Choroid plexus epithelial cell (primary cell): ENCODE data around the gene SNCAIP.

Source experiments
- DNase-seq: peaks from one replicate; pipeline ENCODE4 v3.0.0-alpha.2; 2010; ENCODE audit warnings: low read depth
- H3K4me3 ChIP-seq: 2 replicates; pipeline ENCODE4 v1.5.1; 2011; ENCODE audit warnings: low read depth, mild to moderate bottlenecking, control low read depth, low read length, moderate library complexity
- TF ChIP-seq, protein P1 (sequence below): conservative IDR thresholded peaks from 2 replicates; pipeline ENCODE4 v1.5.1; 2011; ENCODE audit warnings: low read depth, mild to moderate bottlenecking, control low read depth, inconsistent platforms, low read length, moderate library complexity

SNCAIP gene

DNA sequence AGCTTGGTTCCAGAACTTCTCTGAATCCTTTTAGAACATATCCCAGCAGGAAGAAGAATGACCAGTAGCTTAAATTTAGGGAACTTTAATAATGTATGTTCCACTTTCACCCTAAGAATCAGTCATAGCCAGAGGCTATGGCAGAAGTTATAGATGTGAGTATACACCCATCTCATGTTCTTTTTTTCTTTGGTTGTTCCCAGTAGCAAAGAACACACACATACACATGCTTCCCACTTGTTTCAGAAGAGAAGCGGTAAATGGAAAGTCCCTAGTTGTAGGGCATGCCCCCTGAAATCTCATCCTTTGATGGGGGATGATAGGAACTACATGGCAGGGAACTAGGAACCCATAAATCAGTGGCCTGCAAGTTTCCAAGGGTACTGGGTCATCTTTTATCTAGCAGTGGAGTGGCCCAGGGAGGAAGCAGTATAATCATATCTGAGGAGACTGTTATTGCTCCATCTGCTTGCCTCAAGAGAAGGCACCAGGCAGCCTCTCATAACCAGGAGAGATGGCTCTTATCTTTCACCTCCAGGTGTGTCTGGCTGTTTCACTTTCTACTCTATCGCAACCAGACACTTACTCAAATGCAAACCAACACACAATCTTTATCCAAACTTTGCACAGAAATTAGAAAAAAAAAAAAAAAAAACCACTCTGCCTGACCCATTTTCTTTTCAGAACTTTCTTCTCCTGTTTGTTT is 109.5 kb downstream of the SNCAIP start:
- no peak for DNase-seq
- TF ChIP-seq, protein P1, sequence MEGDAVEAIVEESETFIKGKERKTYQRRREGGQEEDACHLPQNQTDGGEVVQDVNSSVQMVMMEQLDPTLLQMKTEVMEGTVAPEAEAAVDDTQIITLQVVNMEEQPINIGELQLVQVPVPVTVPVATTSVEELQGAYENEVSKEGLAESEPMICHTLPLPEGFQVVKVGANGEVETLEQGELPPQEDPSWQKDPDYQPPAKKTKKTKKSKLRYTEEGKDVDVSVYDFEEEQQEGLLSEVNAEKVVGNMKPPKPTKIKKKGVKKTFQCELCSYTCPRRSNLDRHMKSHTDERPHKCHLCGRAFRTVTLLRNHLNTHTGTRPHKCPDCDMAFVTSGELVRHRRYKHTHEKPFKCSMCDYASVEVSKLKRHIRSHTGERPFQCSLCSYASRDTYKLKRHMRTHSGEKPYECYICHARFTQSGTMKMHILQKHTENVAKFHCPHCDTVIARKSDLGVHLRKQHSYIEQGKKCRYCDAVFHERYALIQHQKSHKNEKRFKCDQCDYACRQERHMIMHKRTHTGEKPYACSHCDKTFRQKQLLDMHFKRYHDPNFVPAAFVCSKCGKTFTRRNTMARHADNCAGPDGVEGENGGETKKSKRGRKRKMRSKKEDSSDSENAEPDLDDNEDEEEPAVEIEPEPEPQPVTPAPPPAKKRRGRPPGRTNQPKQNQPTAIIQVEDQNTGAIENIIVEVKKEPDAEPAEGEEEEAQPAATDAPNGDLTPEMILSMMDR: no peak
- H3K4me3 ChIP-seq: no peak overlapping the region

DNA sequence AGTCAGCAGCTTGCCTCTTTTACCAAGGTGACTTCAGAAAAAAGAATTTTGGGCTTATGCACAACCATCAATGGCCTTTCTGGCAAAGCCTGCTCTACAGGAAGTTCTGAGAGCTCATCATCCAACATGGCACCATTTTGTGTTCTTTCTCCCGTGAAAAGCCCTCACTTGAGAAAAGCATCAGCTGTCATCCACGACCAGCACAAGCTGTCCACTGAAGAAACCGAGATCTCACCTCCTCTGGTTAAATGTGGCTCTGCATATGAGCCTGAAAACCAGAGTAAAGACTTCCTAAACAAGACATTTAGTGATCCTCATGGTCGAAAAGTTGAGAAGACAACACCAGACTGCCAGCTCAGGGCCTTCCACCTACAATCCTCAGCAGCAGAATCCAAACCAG is 111.2 kb downstream of the SNCAIP start:
- H3K4me3 ChIP-seq: no peak overlapping the region
- TF ChIP-seq, protein P1: no peak
- DNase-seq: no peak

DNA sequence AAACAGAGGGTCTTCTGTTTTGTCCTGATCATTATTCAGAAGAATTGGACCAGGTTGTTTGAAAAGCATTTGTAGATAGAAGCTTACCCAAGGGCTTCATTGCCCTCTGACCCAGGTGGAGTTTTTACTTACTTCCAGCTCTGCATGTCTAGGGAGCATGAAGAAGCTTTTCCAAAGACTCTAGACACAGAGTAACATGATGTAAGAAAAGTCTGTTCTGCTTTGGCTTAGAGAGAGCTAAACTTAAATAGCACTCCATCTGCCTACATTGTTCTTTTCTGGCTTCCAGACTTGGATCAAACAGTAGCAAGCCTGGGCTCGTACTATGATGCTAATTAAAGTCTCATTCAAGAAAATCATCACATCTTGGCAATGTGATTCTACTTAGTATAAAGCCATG is 112.1 kb downstream of the SNCAIP start:
- no peak for DNase-seq
- H3K4me3 ChIP-seq: no peak overlapping the region
- TF ChIP-seq, protein P1: no peak

DNA sequence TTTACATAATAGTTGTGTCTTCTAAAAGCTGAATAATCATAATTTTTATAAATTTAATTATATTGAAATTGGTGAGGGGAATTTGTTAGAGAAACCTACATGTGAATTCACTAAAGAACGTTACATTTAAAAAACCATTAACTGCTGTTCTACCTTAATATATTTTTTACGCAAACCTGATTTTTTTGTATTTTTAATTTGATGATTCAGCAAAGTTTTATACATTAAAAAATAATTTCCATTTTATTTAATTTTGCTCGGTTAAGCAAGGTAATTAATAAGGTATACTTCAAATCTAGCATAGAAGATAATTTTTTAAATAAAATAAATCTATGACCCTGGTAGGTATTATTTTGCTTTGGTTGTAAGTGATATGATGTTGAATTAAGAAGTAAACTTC is 114.3 kb downstream of the SNCAIP start:
- no peak overlapping the region for H3K4me3 ChIP-seq
- no peak for DNase-seq
- TF ChIP-seq, protein P1: no peak

DNA sequence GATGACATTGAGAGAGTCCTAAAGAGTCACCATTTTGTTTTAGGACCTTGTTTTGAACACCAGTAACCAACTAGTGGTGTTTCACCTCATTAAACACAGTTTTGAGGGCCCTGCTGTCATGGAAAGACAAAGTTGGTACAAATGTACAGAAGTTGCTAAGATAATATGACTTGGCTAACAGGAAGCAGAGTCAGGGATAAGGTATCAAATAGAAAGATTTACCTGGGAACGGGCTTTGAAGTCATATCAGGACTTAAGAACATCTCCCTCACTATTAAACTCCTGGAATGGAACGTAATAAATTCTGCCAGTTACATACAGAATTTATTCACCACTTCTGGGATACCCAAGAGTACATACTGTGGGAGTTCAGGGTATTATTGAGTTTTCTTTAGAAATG is 115.6 kb downstream of the SNCAIP start:
- H3K4me3 ChIP-seq: no peak overlapping the region
- no peak for DNase-seq
- TF ChIP-seq, protein P1: no peak

DNA sequence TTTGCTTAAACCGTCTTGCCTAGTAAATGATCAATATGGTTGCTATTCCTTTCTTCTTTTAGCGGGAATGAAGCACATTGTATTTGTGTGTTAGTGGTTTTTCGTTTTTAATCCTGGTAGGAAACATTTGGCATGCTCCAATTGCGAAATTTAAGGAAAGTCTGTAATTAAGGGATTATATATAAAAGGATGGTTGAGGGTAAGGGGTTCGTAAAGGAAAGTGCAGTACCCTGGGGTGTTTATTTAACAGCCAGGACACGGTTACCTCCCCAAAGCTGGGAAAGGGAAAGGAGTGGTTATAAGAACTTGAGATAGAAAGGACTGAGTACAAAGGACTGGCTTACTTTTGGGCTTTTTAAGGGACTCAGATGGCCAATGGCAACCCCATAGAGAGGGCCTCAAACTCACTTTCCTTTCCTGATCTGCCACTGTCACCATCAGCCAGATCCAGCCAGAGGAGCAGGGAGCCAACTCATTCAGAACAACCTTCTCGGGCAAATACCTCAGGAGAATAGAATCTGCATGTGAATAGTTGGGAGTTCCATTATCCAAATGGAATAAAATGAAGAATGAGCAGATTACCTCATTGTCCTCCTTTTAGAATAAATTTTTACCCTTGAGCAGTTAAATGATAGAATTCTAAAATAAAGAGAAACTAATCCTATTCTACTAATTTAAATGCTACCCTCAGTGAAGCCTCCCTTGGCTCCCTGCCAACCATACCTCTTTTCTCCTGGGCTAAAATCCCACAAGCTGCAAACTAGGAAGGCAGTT is 117.7 kb downstream of the SNCAIP start:
- TF ChIP-seq, protein P1: no peak
- no peak overlapping the region for H3K4me3 ChIP-seq
- DNase-seq: no peak

DNA sequence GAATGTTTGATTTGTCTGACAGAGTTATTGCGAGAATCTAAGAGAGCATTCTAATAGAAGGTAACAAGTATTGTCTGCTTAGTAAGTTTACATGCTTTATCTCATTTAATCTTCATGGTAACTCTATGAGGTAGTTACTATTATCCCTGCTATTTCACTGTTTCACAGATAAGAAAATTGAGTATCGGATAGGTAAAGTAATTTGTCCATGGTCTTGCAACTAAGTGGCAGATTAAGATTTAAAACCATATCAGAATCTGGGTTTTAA is 118.2 kb downstream of the SNCAIP start:
- no peak for DNase-seq
- no peak overlapping the region for H3K4me3 ChIP-seq
- TF ChIP-seq, protein P1: no peak
